MM.1S (cell line): ENCODE measurements around the gene LILRA6.
"Not testable (repeated sequence)": the region's sequence is repeated elsewhere in the genome, so short reads cannot be mapped to it uniquely, and the experiment has no call there.

Source experiments
- EZH2 ChIP-seq: fragments of 300-600 bp; sonication (generic); optimal IDR thresholded peaks from 2 replicates; pipeline ENCODE3; 2017; ENCODE audit warnings: low read depth, mild to moderate bottlenecking, antibody characterized with exemption, low read length, mixed read lengths
- TF ChIP-seq, protein P1 (sequence below): fragments of 300-600 bp; sonication (generic); IDR thresholded peaks from 2 replicates; pipeline ENCODE4 v1.5.1; 2016; ENCODE audit warnings: antibody characterized with exemption, low read length, mixed read lengths

- TF ChIP-seq, protein P1, sequence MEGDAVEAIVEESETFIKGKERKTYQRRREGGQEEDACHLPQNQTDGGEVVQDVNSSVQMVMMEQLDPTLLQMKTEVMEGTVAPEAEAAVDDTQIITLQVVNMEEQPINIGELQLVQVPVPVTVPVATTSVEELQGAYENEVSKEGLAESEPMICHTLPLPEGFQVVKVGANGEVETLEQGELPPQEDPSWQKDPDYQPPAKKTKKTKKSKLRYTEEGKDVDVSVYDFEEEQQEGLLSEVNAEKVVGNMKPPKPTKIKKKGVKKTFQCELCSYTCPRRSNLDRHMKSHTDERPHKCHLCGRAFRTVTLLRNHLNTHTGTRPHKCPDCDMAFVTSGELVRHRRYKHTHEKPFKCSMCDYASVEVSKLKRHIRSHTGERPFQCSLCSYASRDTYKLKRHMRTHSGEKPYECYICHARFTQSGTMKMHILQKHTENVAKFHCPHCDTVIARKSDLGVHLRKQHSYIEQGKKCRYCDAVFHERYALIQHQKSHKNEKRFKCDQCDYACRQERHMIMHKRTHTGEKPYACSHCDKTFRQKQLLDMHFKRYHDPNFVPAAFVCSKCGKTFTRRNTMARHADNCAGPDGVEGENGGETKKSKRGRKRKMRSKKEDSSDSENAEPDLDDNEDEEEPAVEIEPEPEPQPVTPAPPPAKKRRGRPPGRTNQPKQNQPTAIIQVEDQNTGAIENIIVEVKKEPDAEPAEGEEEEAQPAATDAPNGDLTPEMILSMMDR, result not testable (repeated sequence)
- TF ChIP-seq EZH2, result not testable (repeated sequence)
These were observed 24.9 kb downstream of the LILRA6 start for GRCh38 chr19:54217517-54218247.
